MM.1S (cell line): ENCODE measurements around the gene ABCG2.

Experiments
- DNase-seq: peaks from one replicate; pipeline ENCODE4 v3.0.0-alpha.2; 2015
- H2AFZ ChIP-seq: fragments of 300-600 bp; sonication (generic); 2 replicates; pipeline ENCODE4 v1.6.0; 2016; ENCODE audit warnings: antibody characterized with exemption, low read length
- H3F3A ChIP-seq: fragments of 300-600 bp; sonication (generic); 2 replicates; pipeline ENCODE4 v1.6.1; 2016; ENCODE audit warnings: mild to moderate bottlenecking, antibody characterized with exemption, low read length, moderate library complexity, mixed read lengths; ENCODE audit not compliant: insufficient read depth
- H3K27ac ChIP-seq: fragments of 300-600 bp; sonication (generic); 2 replicates; pipeline ENCODE4 v1.5.1; 2016; ENCODE audit warnings: mild to moderate bottlenecking, low read length
- H3K27me3 ChIP-seq: fragments of 300-600 bp; sonication (generic); replicated peaks from 2 replicates; pipeline ENCODE4 v1.6.0; 2016; ENCODE audit warnings: low read length; ENCODE audit not compliant: insufficient read depth
- H3K36me3 ChIP-seq: fragments of 300-600 bp; sonication (generic); replicated peaks from 2 replicates; pipeline ENCODE4 v1.6.1; 2016; ENCODE audit warnings: mild to moderate bottlenecking, low read length, mixed read lengths; ENCODE audit not compliant: insufficient read depth
- H3K4me1 ChIP-seq: fragments of 300-600 bp; sonication (generic); 2 replicates; pipeline ENCODE4 v1.6.1; 2016; ENCODE audit warnings: low read length, mixed read lengths
- H3K4me2 ChIP-seq: fragments of 300-600 bp; sonication (generic); 2 replicates; pipeline ENCODE4 v1.6.0; 2016; ENCODE audit warnings: low read depth, low read length
- H3K4me3 ChIP-seq: fragments of 300-600 bp; sonication (generic); 2 replicates; pipeline ENCODE4 v1.5.1; 2016; ENCODE audit warnings: low read length, mixed read lengths
- H3K79me2 ChIP-seq: fragments of 300-600 bp; sonication (generic); 2 replicates; pipeline ENCODE4 v1.6.1; 2016; ENCODE audit warnings: mixed run types, low read length, mixed read lengths
- H3K9ac ChIP-seq: fragments of 300-600 bp; sonication (generic); 2 replicates; pipeline ENCODE4 v1.6.1; 2016; ENCODE audit warnings: low read length, mixed read lengths
- H3K9me2 ChIP-seq: fragments of 300-600 bp; sonication (generic); replicated peaks from 2 replicates; pipeline ENCODE4 v1.6.1; 2016; ENCODE audit warnings: mild to moderate bottlenecking, low read length, mixed read lengths; ENCODE audit not compliant: insufficient read depth
- H3K9me3 ChIP-seq: fragments of 300-600 bp; sonication (generic); replicated peaks from 2 replicates; pipeline ENCODE4 v1.6.1; 2016; ENCODE audit warnings: mild to moderate bottlenecking, low read length, mixed read lengths; ENCODE audit not compliant: insufficient read depth
- H4K20me1 ChIP-seq: fragments of 300-600 bp; sonication (generic); 2 replicates; pipeline ENCODE4 v1.6.1; 2016; ENCODE audit warnings: mild to moderate bottlenecking, low read length, moderate library complexity, mixed read lengths; ENCODE audit not compliant: insufficient read depth
- CTCF ChIP-seq: fragments of 300-600 bp; sonication (generic); IDR thresholded peaks from 2 replicates; pipeline ENCODE4 v1.5.1; 2016; ENCODE audit warnings: antibody characterized with exemption, low read length, mixed read lengths
- EZH2 ChIP-seq: fragments of 300-600 bp; sonication (generic); optimal IDR thresholded peaks from 2 replicates; pipeline ENCODE3; 2017; ENCODE audit warnings: low read depth, mild to moderate bottlenecking, antibody characterized with exemption, low read length, mixed read lengths
- EZH2phosphoT487 ChIP-seq: fragments of 300-600 bp; sonication (generic); IDR thresholded peaks from 2 replicates; pipeline ENCODE4 v1.6.1; 2018; ENCODE audit warnings: antibody characterized with exemption, low read length

The ABCG2 gene

GRCh38 chr4:88146891-88147290 lies 11.5 kb downstream of the ABCG2 start:
- TF ChIP-seq EZH2phosphoT487 = no peak
- TF ChIP-seq CTCF = no peak
- no peak for TF ChIP-seq EZH2
- Histone ChIP-seq H3K36me3 (no peaks in the 10 kb centered on the region), H2AFZ (no peak overlapping the region), H3K4me3 (no peak overlapping the region), H3K9me3 (no peaks in the 10 kb centered on the region), H4K20me1 (no peaks in the 10 kb centered on the region), H3K4me1 (no peaks in the 10 kb centered on the region), H3K79me2 (no peaks in the 10 kb centered on the region), H3F3A (no peaks in the 10 kb centered on the region), H3K27me3 (no peaks in the 10 kb centered on the region), H3K4me2 (no peak overlapping the region), H3K27ac (no peak overlapping the region), H3K9me2 (no peaks in the 10 kb centered on the region), H3K9ac (no peak overlapping the region)
- no peak for DNase-seq

- Histone ChIP-seq H3K36me3 (no peaks in the 10 kb centered on the region), H3K27me3 (no peaks in the 10 kb centered on the region), H3K27ac (no peak overlapping the region), H3K79me2 (no peaks in the 10 kb centered on the region), H3F3A (no peaks in the 10 kb centered on the region), H3K9ac (no peak overlapping the region), H3K4me2 (no peak overlapping the region), H3K9me2 (no peaks in the 10 kb centered on the region), H3K4me3 (no peak overlapping the region), H3K9me3 (no peaks in the 10 kb centered on the region), H3K4me1 (no peaks in the 10 kb centered on the region), H4K20me1 (no peaks in the 10 kb centered on the region), H2AFZ (no peak overlapping the region)
- no peak for TF ChIP-seq EZH2phosphoT487
- no peak for TF ChIP-seq EZH2
- no peak for TF ChIP-seq CTCF
- DNase-seq = no peak
Observed at GRCh38 chr4:88144866-88145300, 13.6 kb downstream of the ABCG2 start.

- Histone ChIP-seq H3K27ac (no peak overlapping the region), H3F3A (no peaks in the 10 kb centered on the region), H3K9me3 (no peaks in the 10 kb centered on the region), H3K27me3 (no peaks in the 10 kb centered on the region), H3K79me2 (no peaks in the 10 kb centered on the region), H2AFZ (no peak overlapping the region), H3K4me3 (no peak overlapping the region), H4K20me1 (no peaks in the 10 kb centered on the region), H3K4me1 (no peaks in the 10 kb centered on the region), H3K36me3 (no peaks in the 10 kb centered on the region), H3K9ac (no peak overlapping the region), H3K9me2 (no peaks in the 10 kb centered on the region), H3K4me2 (no peak overlapping the region)
- no peak for TF ChIP-seq EZH2phosphoT487
- TF ChIP-seq EZH2 = no peak
- TF ChIP-seq CTCF = no peak
- DNase-seq = no peak
Observed at GRCh38 chr4:88144048-88144447, 14.4 kb downstream of the ABCG2 start.

- H3K4me2 ChIP-seq = no peak overlapping the region
- no peaks in the 10 kb centered on the region for H3K79me2 ChIP-seq
- DNase-seq = no peak
- H2AFZ ChIP-seq = no peak overlapping the region
- H3K4me3 ChIP-seq = no peak overlapping the region
- H3K27me3 ChIP-seq = no peaks in the 10 kb centered on the region
- H4K20me1 ChIP-seq = no peaks in the 10 kb centered on the region
- no peak overlapping the region for H3K27ac ChIP-seq
- H3K9me3 ChIP-seq = no peaks in the 10 kb centered on the region
- no peak overlapping the region for H3K9ac ChIP-seq
- TF ChIP-seq CTCF (no peak), EZH2 (no peak), EZH2phosphoT487 (no peak)
- no peaks in the 10 kb centered on the region for H3K4me1 ChIP-seq
- H3F3A ChIP-seq = no peaks in the 10 kb centered on the region
- H3K36me3 ChIP-seq = no peaks in the 10 kb centered on the region
- H3K9me2 ChIP-seq = no peaks in the 10 kb centered on the region
Observed at GRCh38 chr4:88143504-88143903, 14.9 kb downstream of the ABCG2 start.
